Measurements from ENCODE around the gene NT5C2. TPM values are rescaled to one million over a fixed set of nuclear protein-coding genes. Genes with fewer than 3 reads are reported as not detected.

Gene NT5C2
- total and polyA plus RNA-seq, 2 donors (not counting 1 experiment from before 2014, with no cell fraction given): 38.6 to 80.8 TPM

DNA sequence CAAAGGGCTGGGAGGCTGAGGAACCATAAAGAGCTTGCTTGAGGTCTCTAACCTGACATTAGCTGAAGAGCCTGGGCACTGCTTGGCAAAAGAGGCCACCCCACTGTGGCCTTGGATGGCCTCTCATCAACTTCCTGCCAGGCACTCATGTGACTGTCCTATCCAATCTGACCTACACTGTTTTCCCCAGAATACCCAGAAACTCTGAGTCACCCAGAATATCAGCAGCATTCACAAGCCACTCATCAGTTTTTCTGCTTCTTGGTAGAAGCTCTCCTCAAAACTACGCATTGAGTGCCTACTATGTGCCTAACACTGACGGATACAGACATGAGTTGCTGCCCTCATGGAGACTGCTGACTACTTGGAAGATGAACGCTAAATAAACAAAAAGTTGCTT is 4.1 kb upstream of the NT5C2 start:
- no peak overlapping the region for H3K4me2 ChIP-seq (replicated peaks; ENCODE audit: low read depth, low read length, poor library complexity, severe bottlenecking)
- DNase-seq: no peak
- POLR2A ChIA-PET: no interaction called here

DNA sequence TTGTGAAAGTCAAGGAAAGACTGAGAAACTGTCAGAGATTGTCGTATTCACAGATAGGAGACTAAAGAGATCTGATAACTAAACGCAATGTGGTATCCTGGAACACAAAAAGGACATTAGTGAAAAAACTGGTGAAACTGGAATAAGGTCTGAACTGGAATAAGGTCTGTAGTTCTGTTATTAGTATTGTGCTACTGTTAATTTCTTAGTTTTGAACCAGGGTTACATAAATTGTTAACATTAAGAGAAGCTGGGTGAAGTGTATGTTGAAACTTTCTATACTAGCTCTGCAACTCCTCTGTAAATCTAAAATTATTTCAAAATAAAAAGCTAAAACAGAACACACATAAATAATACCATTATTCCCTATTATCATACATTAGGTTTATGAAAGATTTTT is 3.4 kb upstream of the NT5C2 start:
- Histone ChIP-seq H3K4me3 (ENCODE audit: control extremely low read depth in 1 of 5, extremely low read depth in 1 of 5, insufficient read depth in 1 of 5, low read depth in 2 of 5, low read length in 4 of 5) (no peak overlapping the region), H3K79me2 (ENCODE audit: control insufficient read depth, insufficient read depth, low read length) (peaks cover 13% of the 10 kb centered on the region), H2AFZ (ENCODE audit: insufficient read depth, low read depth, low read length, poor library complexity, severe bottlenecking) (no peak overlapping the region), H3K9ac (ENCODE audit: low read length) (no peak overlapping the region), H3K36me3 (replicated peaks in 1 of 2; ENCODE audit: control extremely low read depth in 1 of 2, control insufficient read depth in 1 of 2, extremely low read depth in 1 of 2, insufficient read depth in 2 of 2, low read length in 1 of 2) (no peaks in the 10 kb centered on the region), H3K4me2 (replicated peaks; ENCODE audit: low read depth, low read length, poor library complexity, severe bottlenecking) (no peak overlapping the region), H3K4me1 (ENCODE audit: control insufficient read depth in 2 of 2, insufficient read depth in 2 of 2, low read length in 2 of 2) (peaks cover 13 to 17% of the 10 kb centered on the region in 2 donors), H3K27ac (ENCODE audit: low read length in 2 of 2) (no peak overlapping the region), H4K20me1 (ENCODE audit: control insufficient read depth, insufficient read depth, low read length, poor library complexity, severe bottlenecking) (peaks cover under 1% of the 10 kb centered on the region), H3K9me3 (ENCODE audit: control extremely low read depth in 1 of 3, control insufficient read depth in 2 of 3, insufficient read depth in 1 of 3, low read length in 2 of 3) (no peaks in the 10 kb centered on the region), H3K27me3 (replicated peaks in 1 of 4; ENCODE audit: control extremely low read depth in 1 of 4, control insufficient read depth in 3 of 4, insufficient read depth in 4 of 4, low read length in 3 of 4) (no peaks in the 10 kb centered on the region)
- ATAC-seq (ENCODE audit: low read depth) (no peak), DNase-seq (no peak)
- WGBS (ENCODE audit: insufficient coverage): 100% methylated on average over 2 of the region's 2 CpGs
- Mint-ChIP-seq H3K9me3 (ENCODE audit: insufficient read depth) (no peaks in the 10 kb centered on the region), H3K27me3 (no peaks in the 10 kb centered on the region), H3K27ac (no peak overlapping the region), H3K4me3 (no peak overlapping the region), H3K4me1 (peaks cover 21% of the 10 kb centered on the region)
- intact Hi-C loops (cut with micrococcal nuclease): no loop called here
- TF ChIP-seq EZH2 (IDR thresholded peaks at IDR 0.05; ENCODE audit: borderline replicate concordance, insufficient read depth, low read depth, low read length, poor library complexity, severe bottlenecking): no peak
- no peak for TF ChIP-seq CTCF (IDR thresholded peaks at IDR 0.05)
- ChIA-PET POLR2A (interaction anchor here (0.6 kb wide), 1 partner anchor 41 kb away, joined by 4 read pairs; no protein-coding TSS in a partner anchor), CTCF (no interaction called here)

More for the DNA sequence above, 4.1 kb upstream of the NT5C2 start:
- no peaks in the 10 kb centered on the region for H3K9me3 Mint-ChIP-seq (ENCODE audit: insufficient read depth)
- H3K4me3 Mint-ChIP-seq: no peak overlapping the region
- TF ChIP-seq EZH2 (IDR thresholded peaks at IDR 0.05; ENCODE audit: borderline replicate concordance, insufficient read depth, low read depth, low read length, poor library complexity, severe bottlenecking): no peak
- TF ChIP-seq CTCF (IDR thresholded peaks at IDR 0.05): no peak
- peaks cover 14% of the 10 kb centered on the region for H3K4me1 Mint-ChIP-seq
- Histone ChIP-seq H3K79me2 (ENCODE audit: control insufficient read depth, insufficient read depth, low read length) (peaks cover 6% of the 10 kb centered on the region), H3K9me3 (ENCODE audit: control extremely low read depth in 1 of 3, control insufficient read depth in 2 of 3, insufficient read depth in 1 of 3, low read length in 2 of 3) (no peaks in the 10 kb centered on the region), H3K4me3 (ENCODE audit: control extremely low read depth in 1 of 5, extremely low read depth in 1 of 5, insufficient read depth in 1 of 5, low read depth in 2 of 5, low read length in 4 of 5) (no peak overlapping the region), H3K9ac (ENCODE audit: low read length) (no peak overlapping the region), H3K27ac (ENCODE audit: low read length in 2 of 2) (no peak overlapping the region), H3K36me3 (replicated peaks in 1 of 2; ENCODE audit: control extremely low read depth in 1 of 2, control insufficient read depth in 1 of 2, extremely low read depth in 1 of 2, insufficient read depth in 2 of 2, low read length in 1 of 2) (no peaks in the 10 kb centered on the region), H2AFZ (ENCODE audit: insufficient read depth, low read depth, low read length, poor library complexity, severe bottlenecking) (no peak overlapping the region), H4K20me1 (ENCODE audit: control insufficient read depth, insufficient read depth, low read length, poor library complexity, severe bottlenecking) (no peaks in the 10 kb centered on the region), H3K4me1 (ENCODE audit: control insufficient read depth in 2 of 2, insufficient read depth in 2 of 2, low read length in 2 of 2) (peaks cover 8 to 11% of the 10 kb centered on the region in 2 donors), H3K27me3 (replicated peaks in 1 of 4; ENCODE audit: control extremely low read depth in 1 of 4, control insufficient read depth in 3 of 4, insufficient read depth in 4 of 4, low read length in 3 of 4) (no peaks in the 10 kb centered on the region)
- WGBS (ENCODE audit: insufficient coverage): 92% methylated on average over 3 of the region's 3 CpGs
- H3K27me3 Mint-ChIP-seq: no peaks in the 10 kb centered on the region
- intact Hi-C loops (cut with micrococcal nuclease): no loop called here
- ATAC-seq (ENCODE audit: low read depth): no peak
- CTCF ChIA-PET: interaction anchor here (0.9 kb wide), 1 partner anchor 10 kb away, joined by 8 read pairs; no protein-coding TSS in a partner anchor
- H3K27ac Mint-ChIP-seq: no peak overlapping the region

All from B cell (primary cell).